Measurements from ENCODE around the gene TBX1.

DNA sequence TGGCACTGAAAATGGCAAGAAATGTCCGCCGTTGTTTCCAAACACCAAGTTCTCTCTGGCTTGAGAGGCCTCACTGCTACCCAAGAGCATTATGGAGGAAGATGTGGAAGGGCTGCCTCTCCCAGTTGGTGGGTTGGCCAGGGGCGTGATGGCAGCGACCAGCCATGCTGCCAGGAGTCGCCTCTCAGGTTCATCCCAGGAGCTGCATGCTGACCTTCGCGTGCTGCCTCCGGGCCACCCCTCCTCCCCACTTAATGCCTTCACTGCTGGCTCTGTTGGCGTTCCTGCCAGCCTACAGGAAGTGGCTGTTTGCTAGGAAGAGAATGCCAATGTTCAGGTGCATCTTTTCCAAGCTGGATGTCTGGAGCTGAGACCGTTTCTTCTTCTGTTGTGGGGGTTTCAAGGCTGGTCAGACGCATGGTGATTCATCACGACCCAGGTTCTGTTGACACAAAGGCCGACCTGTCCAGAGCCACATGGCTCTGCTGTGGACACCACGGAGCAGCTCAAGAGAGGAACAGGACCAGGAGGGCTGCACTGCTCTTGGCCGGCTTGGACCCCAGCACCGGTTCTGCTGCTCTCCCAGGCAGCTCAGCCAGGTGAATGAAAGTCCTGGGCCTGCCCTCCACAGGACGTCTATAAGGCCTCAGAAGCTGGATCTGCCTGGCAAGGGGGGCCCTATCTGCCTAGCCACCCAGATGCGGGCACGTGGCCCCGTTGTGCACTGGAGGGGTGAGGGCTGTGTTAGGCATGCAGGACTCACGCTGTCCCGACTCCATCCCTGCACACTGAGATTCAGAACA is 25.1 kb downstream of the TBX1 start:
- TF ChIP-seq, protein P1, sequence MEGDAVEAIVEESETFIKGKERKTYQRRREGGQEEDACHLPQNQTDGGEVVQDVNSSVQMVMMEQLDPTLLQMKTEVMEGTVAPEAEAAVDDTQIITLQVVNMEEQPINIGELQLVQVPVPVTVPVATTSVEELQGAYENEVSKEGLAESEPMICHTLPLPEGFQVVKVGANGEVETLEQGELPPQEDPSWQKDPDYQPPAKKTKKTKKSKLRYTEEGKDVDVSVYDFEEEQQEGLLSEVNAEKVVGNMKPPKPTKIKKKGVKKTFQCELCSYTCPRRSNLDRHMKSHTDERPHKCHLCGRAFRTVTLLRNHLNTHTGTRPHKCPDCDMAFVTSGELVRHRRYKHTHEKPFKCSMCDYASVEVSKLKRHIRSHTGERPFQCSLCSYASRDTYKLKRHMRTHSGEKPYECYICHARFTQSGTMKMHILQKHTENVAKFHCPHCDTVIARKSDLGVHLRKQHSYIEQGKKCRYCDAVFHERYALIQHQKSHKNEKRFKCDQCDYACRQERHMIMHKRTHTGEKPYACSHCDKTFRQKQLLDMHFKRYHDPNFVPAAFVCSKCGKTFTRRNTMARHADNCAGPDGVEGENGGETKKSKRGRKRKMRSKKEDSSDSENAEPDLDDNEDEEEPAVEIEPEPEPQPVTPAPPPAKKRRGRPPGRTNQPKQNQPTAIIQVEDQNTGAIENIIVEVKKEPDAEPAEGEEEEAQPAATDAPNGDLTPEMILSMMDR (IDR thresholded peaks at IDR 0.05) = no peak
- no peak for TF ChIP-seq EZH2 (IDR thresholded peaks at IDR 0.05)

Measured in neural progenitor cell (in vitro differentiated cells).